PFSK-1 (cell line): Measurements from ENCODE around the gene PLEKHG1.

Experiments used
- FOXP2 ChIP-seq: optimal IDR thresholded peaks from 2 replicates; pipeline ENCODE3; 2011; ENCODE audit warnings: borderline replicate concordance, control low read depth, inconsistent platforms; ENCODE audit not compliant: insufficient read depth; ENCODE audit errors: extremely low read length, extremely low read depth
- POLR2AphosphoS5 ChIP-seq: IDR thresholded peaks from 2 replicates; pipeline ENCODE4 v1.6.1; 2012; ENCODE audit warnings: low read depth, mild to moderate bottlenecking, control low read depth, low read length, moderate library complexity
- REST ChIP-seq, 2 experiments: IDR thresholded peaks; 2 replicates each; pipeline versions ENCODE4 v1.6.1 to v1.8.0; 2011 to 2012; ENCODE audit warnings: low read depth in 2 of 2, low read length in 2 of 2, control low read depth in 1 of 2, inconsistent platforms in 1 of 2, mild to moderate bottlenecking in 1 of 2, moderate library complexity in 1 of 2; ENCODE audit not compliant: insufficient read depth in 1 of 2
- SIN3A ChIP-seq: IDR thresholded peaks from 2 replicates; pipeline ENCODE4 v1.6.1; 2012; ENCODE audit warnings: mild to moderate bottlenecking, low read length, moderate library complexity, borderline replicate concordance; ENCODE audit not compliant: insufficient read depth
- TAF1 ChIP-seq: IDR thresholded peaks from 2 replicates; pipeline ENCODE4 v1.6.1; 2012; ENCODE audit warnings: low read length, control low read depth, borderline replicate concordance; ENCODE audit not compliant: insufficient read depth

PLEKHG1 gene

GRCh38 chr6:150560884-150561219 lies 38.8 kb upstream of the PLEKHG1 start:
- TF ChIP-seq SIN3A (no peak), FOXP2 (no peak), POLR2AphosphoS5 (no peak), REST (IDR thresholded peaks at IDR 0.05; ENCODE audit: insufficient read depth in 1 of 2, low read depth in 2 of 2, low read length in 2 of 2) (no peak), TAF1 (no peak)

GRCh38 chr6:150565945-150566344 lies 33.7 kb upstream of the PLEKHG1 start:
- no peak for TF ChIP-seq SIN3A

- no peak for TF ChIP-seq SIN3A
These were observed 33.2 kb upstream of the PLEKHG1 start for GRCh38 chr6:150566486-150566885.

GRCh38 chr6:150567380-150567779 lies 32.3 kb upstream of the PLEKHG1 start:
- TF ChIP-seq TAF1 (no peak), SIN3A (no peak)

- TF ChIP-seq SIN3A (no peak), TAF1 (no peak)
These were observed 31.8 kb upstream of the PLEKHG1 start for GRCh38 chr6:150567823-150568383.

- no peak for TF ChIP-seq SIN3A
- no peak for TF ChIP-seq FOXP2
- TF ChIP-seq POLR2AphosphoS5, result no peak
These were observed 31.1 kb upstream of the PLEKHG1 start for GRCh38 chr6:150568560-150568959.

GRCh38 chr6:150569161-150569560 lies 30.5 kb upstream of the PLEKHG1 start:
- no peak for TF ChIP-seq REST (IDR thresholded peaks at IDR 0.05; ENCODE audit: insufficient read depth in 1 of 2, low read depth in 2 of 2, low read length in 2 of 2)
- TF ChIP-seq SIN3A, result no peak
- no peak for TF ChIP-seq FOXP2
- no peak for TF ChIP-seq TAF1
- TF ChIP-seq POLR2AphosphoS5, result no peak

- no peak for TF ChIP-seq FOXP2
- no peak for TF ChIP-seq SIN3A
- no peak for TF ChIP-seq POLR2AphosphoS5
- no peak for TF ChIP-seq TAF1
These were observed 26.5 kb upstream of the PLEKHG1 start for GRCh38 chr6:150573041-150573681.

GRCh38 chr6:150575836-150576235 lies 23.8 kb upstream of the PLEKHG1 start:
- TF ChIP-seq REST (IDR thresholded peaks at IDR 0.05; ENCODE audit: insufficient read depth in 1 of 2, low read depth in 2 of 2, low read length in 2 of 2) (no peak), FOXP2 (no peak), POLR2AphosphoS5 (no peak), TAF1 (no peak), SIN3A (no peak)
